Amygdala (tissue), 56 donors: ENCODE results near the gene GDF7.

Experiments
- DNase-seq, 56 donors: peaks; one replicate each; lab custom pipeline; 2025; lab: John Stamatoyannopoulos, UW

GDF7 gene

GRCh38 chr2:20671036-20671735, 4.2 kb downstream of the GDF7 start:
- DNase-seq: no peak

- no peak for DNase-seq
These were observed 4.8 kb downstream of the GDF7 start for GRCh38 chr2:20671736-20672080.

- no peak for DNase-seq
These were observed 5.4 kb downstream of the GDF7 start for GRCh38 chr2:20672201-20672951.

GRCh38 chr2:20673686-20674308, 6.9 kb downstream of the GDF7 start:
- DNase-seq: no peak

- DNase-seq: no peak
These were observed 7.5 kb downstream of the GDF7 start for GRCh38 chr2:20674309-20674965.

GRCh38 chr2:20674974-20675679, 8.2 kb downstream of the GDF7 start:
- no peak for DNase-seq

- no peak for DNase-seq
These were observed 8.9 kb downstream of the GDF7 start for GRCh38 chr2:20675701-20676352.

GRCh38 chr2:20676353-20677215, 9.6 kb downstream of the GDF7 start:
- DNase-seq: no peak

- no peak for DNase-seq
These were observed 10.5 kb downstream of the GDF7 start for GRCh38 chr2:20677301-20678085.

GRCh38 chr2:20678086-20678395, 11.1 kb downstream of the GDF7 start:
- DNase-seq: no peak

- no peak for DNase-seq
These were observed 11.8 kb downstream of the GDF7 start for GRCh38 chr2:20678780-20679179.

GRCh38 chr2:20680744-20681375, 13.9 kb downstream of the GDF7 start:
- no peak for DNase-seq

- DNase-seq: no peak
These were observed 15.4 kb downstream of the GDF7 start for GRCh38 chr2:20682167-20682920.

GRCh38 chr2:20684581-20685063, 17.7 kb downstream of the GDF7 start:
- DNase-seq: no peak

- DNase-seq: no peak
These were observed 20.4 kb downstream of the GDF7 start for GRCh38 chr2:20687260-20687832.

- no peak for DNase-seq
These were observed 22.7 kb downstream of the GDF7 start for GRCh38 chr2:20689428-20690264.
